Brain pericyte (primary cell): Measurements from ENCODE around the gene WNT7B.
A peak's percentile ranks its signal among the peaks of the same experiment; 100 is the strongest.
"Not testable (repeated sequence)": the region's sequence is repeated elsewhere in the genome, so short reads cannot be mapped to it uniquely, and the experiment has no call there.

ENCODE experiments used
- DNase-seq: peaks from one replicate; pipeline ENCODE4 v3.0.0-alpha.2; 2012; ENCODE audit warnings: low read depth, low spot score

Gene WNT7B

DNA sequence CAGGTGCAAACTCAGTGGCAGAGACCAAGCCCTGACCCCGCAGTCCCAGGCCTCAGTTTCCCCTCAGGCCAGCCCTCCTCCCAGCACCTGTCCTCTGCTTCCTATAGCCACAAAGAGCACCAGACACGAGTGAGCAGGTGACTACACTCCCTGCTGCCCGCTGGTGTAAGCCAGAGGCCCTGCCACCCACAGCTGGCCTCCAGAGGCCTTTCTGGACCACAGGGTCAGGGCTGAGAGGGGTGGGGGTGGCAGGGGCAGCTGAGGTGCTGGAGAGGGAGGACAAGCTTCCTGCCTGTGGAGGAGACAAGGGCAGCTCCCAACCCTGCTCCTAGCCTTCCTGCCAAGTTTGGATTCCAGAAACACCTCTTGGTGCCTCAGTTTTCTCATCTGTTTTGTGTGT, 31.3 kb upstream of the WNT7B start:
- DNase-seq: no peak

DNA sequence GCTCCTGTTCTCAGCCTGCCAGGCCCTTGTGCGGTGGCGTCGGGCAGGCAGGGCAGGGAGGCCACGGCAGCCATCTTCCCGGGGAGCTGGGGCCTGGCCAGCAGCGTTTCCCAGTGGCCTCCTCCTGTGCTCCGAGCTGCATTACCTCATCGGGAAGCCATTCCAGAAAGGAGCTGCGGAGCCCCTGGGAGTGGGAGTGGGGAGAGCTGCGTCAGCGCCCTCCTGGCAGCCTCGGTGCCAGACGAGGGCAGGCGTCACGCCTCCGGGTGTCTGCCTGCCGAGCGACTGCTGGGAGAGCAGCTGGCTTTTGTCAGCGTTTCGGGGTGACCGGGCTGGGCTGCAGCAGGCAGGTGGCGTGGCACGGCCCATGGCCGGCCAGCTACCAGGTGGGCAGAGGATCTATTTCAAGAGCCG, 30.9 kb upstream of the WNT7B start:
- no peak for DNase-seq

DNA sequence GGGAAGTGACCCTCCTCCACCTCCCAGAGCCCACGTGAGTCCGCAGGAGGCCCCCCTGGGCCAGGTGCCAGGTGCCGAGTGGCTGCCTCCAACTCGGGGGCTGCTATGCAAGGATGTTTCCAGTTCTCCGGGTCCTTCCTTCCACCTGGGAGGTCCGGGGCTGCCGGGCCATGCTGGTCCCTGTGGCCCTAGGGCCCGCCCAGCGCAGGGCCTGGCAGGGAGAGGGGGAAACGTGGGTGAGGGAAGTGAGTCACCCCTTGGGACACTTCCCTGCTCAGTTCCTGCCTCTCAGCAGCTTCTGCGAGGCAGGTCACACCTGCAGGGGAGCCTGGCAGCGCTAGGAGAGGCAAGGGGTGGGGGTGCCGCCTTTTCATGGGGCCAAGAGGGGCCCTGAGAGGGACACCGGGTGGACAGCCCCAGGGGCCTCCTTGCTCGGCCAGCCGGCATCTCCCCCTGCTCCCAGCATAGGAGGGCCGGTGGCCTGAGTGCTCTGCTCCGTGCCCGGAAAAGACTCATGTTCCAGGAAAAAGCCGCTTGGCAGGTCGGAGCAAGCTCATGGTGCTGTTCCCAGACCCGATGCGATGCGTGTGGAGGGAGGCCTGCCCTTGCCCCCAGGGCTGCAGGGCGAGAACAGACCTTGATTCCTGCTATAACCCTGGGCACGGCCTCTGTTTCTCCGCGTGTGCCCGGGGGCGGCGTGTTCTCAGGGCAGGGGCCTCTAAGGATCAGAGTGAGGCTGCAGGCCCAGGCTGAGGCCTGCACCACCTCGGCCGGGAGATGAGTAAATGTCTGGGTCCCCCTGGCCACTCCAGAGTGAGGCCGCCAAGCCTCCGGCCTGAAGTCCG, 30.3 kb upstream of the WNT7B start:
- DNase-seq: no peak

DNA sequence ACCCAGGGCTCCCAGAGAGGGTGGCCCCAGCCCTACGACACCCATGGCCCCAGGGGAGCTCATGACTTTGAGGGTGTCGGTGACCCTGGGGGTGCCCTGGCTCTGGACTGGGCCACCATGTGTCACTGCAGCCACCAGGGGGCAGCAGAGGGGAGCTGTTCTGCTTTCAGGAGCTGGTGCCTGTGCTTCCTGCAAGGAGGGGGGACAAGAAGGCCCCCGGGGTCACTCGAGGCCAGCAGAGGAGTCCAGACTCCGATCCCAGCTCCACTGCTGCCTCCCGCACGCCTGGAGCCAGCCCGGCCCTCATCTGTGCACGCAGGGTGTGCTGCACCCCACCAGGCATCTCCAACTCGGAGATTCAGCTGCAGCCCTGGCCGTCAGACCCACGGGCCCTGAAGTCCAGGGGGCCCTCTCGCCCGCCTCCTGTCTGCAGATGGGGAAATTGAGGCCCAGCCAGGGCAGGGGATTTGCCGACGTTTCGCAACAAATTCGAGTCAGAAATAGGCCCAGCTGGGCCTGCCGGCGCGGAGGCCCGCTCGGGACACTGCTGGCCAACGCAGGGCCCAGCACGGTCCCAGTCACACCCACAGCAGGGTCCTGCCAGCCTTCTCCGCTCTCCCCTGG, 29.5 kb upstream of the WNT7B start:
- peak; percentile 79 for DNase-seq

DNA sequence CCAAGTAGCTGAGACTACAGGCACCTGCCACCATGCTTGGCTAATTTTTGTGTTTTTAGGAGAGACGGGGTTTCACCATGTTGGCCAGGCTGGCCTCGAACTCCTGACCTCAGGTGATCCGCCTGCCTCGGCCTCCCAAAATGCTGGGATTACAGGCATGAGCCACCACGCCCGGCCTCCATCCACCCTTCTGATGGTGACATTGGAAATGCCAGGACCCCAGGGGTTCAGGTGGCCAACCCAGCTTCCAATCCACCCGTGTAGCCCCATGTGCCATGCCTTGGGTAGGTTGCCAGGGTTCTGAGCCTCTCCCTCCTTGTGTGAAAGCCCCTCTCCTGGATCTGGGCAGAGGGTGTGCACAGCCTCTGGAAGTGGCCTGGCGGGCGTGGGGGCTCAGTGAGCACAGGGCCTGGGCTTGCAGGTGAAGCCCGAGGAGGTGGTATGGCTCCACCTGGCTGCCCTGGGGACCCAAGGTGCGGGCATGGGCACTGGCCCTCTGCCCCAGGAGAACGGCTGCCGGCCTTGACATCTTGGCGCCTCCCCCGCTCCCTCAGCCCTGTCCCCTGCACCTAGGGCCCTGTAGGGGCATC, 28.2 kb upstream of the WNT7B start:
- not testable (repeated sequence) for DNase-seq

DNA sequence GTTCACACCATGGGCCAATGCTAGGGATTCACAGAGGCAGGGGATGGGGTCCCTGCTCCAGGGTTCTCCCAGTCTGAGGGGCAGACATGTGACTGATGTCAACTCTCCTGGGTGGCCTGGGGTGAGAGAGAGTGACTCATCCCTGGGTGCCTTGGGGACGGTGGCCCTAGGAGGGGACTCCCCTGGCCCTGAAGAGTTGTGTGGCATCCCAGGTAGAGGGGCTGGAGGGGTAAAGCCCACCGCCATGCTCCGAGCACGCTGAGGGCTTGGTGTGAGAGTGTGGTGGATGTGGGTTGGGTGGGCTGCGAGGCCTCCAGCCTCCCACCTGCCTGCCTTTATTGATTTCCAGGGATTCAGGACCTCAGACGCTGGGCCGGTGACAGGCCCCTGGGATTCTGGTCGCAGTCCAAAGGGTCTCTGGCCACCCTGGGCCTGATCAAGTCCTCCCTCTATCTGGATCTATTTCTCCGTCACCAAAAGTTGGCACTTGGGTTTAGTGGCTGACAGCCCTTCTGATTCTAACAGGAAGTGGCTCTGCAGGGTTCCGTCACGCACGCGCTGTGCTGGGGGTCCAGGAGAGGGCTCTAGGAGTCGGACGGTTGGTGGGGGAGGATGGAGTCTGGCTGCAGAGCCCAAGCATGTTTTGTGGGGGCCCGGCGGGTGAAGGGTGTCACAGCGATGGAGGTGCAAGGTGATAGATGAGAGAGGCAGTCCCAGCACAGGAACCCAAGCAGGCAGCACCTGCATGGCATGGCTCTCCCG, 27.3 kb upstream of the WNT7B start:
- no peak for DNase-seq

DNA sequence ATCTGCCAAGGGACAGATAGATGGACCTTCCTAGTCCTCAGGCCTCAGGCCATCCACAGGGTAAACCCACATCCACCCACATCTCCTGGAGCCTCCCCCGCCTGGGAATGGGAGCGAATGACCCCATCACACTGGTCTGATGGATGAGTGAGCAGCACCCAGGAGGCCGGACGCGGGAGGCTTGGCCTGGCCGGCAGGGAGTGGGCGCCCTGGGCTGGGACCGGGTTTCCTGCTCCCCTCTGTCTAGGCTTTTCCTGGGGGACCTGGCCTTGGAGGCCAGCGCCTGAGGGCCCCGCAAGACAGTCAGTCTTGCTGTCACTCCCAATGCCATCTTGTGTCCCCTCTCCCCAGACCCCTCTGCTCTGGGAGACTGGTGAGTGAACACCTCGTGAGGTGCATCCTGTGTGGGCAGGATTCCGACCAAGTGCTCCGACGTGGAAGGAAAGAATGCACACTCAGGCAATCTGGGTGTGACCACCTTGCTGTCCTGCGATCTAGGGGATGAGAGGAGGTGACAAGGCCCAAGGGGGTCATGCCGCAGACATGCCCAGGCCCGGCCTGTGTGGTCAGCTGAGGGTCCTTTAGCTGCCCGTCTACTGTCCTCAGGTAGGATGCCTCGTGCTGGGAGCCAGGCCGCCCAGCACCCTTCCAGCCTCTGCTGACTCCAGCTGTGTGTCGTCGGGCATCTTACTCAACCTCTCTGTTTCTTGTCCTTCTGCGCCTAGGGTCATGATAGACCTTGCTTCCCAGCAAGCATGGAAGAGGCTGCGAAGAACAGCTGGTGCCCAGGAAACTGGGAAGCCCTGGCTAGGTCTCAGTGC, 26.5 kb upstream of the WNT7B start:
- no peak for DNase-seq

DNA sequence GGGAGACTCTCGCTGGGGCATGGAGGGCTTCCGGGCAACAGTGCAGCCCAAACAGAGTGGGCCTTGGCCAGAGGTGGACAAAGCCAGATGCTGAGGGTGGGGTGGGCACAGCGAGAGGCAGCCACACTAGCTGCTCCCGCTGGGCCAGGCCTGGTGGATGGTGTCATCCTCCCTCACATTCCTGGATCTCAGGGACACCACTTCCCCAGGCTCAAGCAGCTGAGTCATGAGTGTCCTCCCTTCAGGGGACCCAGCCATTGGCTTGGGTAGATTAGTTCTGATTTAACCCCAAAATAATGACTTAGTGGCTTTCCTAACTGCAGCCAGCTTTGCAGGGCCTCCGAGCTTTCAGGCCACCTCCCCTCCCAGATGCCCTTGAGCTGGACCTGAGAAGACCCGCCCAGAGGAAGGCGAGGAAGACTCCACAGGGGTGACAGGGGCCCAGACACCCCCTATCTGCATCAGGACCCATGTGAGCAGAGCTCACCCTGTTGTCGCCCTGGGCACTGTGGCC, 25.9 kb upstream of the WNT7B start:
- no peak for DNase-seq

DNA sequence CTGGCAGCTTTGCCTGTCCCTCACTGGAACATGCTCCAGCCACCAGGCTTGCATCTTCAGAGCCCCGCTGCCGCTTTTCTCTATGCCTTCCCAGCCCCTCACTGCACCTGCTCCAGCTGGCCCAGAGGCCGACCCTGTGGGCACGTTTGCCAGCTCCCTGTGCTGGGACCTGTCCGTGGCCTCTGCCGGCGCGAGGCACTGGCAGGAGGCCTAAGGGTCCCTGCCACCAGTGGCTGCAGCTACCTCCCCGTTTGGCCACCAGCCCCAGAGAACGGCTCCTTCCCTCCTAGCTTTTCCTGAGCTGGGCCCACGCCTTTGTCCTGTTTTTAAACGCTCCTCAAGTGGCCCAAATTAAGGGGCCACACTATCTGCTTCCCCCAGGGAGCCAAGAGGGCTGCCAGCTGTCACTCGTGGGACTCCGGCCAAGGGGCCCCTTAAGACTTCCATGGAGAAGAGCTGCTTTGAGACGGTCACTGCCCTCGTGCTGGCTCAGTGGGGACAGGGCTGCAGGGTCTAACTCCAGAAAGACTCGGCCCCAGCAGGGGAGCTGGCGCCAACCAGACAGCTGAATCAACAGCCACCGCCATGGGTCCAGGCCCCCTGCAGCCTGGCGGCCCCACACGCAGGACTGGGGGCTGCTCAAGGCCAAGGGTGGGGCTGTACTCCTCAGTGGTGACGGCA, 24.6 kb upstream of the WNT7B start:
- no peak for DNase-seq

DNA sequence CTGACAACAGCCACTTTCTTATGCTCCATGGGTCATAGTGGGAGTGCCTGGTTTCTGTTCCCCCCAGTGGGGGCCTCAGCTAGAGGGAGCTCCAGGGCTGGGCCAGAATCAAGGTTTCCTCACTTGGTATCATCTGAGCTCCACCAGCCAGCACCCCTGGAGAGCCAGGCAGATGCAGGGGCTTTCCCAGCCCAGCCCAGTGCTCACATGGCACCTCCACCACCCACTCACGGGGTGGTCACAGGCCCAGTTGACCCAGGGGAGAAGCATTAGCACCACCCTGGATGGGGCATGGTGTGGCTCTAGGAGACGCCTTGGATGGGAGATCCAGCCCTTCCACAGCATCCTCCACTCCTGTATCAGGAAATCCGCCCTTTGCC, 24.1 kb upstream of the WNT7B start:
- no peak for DNase-seq

DNA sequence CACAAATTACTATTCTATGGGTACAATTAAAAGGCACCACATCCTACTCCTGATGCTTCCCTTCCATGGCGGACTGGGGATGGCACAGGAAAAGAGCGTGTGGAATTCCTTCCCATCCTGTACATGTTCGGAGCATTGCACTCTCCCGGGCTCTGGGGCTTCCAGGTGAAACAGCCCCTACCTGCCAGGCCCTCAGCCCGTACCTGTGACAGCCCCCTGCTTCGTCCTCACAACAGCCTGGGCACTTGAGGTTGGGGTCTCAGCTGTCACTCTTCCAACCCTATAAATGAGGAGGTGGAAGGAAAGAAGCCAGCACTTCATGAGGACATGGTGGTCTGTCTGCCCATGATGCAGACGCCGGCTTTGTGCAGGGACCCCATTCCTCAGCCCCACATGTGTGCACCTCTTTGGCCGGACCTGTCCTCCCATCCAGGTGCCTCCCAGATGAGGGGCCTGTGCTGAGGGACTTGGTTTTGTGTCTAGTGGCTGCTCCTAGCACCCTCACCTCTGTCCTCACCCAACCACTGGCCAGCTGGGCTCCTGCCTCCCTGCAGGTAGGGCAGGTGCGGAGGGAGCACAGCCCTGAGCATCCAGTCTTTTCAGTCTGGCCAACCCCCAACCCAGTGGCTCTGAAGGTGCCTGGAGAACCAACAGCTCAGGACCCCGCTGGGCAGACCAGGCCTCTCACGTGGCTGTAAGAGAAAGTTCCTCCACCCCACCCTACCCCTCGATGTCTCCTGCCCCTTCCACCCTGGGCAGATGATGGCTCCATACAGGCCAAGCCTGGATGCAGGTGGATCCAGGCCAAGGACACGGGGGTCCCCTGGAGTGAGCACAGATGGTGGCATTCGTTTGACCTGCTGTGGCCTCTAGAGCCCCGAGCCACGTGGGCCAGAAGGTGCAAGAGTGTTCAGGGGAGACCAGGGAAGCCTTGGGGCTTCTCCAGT, 23.4 kb upstream of the WNT7B start:
- DNase-seq: no peak

DNA sequence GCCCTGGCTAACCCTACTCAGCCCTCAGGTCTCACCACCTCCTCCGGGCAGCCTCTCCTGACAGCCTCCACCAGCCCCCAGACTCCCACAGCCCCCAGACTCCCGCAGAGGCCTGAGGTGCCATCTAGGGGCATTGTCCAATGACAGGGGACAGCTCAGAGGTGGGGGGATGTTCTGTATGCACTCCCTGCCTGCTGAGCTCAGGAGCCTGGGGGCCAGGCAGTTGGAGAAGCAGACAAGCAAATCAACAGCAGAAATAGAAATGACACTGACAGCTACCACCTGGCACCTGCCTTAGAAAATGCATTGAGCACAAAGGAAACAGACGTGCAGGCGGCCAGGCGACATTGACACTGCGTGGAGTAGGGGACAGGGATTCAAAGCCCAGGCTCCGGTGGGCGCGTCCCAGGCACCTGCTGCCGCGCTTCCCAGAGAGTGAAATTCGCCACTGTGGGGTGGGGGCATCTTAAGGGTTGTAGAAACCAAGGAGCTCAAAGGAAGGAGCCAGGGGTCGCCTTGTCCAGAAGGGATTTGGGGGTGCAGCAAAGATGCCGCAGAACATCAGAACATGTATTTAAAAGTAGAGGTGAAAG, 22.5 kb upstream of the WNT7B start:
- no peak for DNase-seq

DNA sequence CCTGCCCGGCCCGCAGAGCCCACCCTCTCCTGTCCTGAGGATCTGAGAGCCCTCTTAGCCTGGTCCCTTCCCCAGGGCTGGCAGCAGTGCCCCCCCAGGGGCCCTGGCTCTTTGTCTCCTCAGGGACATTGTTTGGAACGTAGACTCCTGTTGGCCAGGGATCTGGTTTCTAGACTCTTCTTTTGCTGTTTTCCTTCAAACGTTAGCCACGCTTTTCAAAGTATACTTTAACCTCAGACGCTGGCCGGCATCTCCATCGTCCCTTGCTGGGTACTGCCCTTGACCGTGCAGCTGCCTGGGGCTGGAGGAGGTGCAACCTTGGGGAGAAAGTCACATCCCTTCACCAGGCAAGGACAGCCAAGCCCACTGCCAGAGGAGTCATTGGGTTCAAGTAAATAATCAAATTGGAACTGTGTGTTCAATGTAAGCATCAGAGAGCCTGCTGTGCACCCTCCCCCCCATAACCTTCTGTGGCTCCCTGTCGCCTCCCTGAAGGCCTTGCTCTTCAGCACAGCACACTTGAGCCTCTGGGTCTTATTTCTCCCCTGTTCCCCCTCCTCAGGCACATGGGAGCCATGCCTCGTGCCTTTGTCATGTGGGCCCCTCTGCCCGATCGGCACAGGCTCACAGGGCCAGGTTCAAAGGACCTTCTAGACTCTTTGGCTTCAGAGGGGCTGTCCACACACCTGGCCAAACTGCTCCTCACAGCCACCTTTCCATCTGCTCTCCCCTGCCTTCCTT, 21.8 kb upstream of the WNT7B start:
- DNase-seq: no peak

DNA sequence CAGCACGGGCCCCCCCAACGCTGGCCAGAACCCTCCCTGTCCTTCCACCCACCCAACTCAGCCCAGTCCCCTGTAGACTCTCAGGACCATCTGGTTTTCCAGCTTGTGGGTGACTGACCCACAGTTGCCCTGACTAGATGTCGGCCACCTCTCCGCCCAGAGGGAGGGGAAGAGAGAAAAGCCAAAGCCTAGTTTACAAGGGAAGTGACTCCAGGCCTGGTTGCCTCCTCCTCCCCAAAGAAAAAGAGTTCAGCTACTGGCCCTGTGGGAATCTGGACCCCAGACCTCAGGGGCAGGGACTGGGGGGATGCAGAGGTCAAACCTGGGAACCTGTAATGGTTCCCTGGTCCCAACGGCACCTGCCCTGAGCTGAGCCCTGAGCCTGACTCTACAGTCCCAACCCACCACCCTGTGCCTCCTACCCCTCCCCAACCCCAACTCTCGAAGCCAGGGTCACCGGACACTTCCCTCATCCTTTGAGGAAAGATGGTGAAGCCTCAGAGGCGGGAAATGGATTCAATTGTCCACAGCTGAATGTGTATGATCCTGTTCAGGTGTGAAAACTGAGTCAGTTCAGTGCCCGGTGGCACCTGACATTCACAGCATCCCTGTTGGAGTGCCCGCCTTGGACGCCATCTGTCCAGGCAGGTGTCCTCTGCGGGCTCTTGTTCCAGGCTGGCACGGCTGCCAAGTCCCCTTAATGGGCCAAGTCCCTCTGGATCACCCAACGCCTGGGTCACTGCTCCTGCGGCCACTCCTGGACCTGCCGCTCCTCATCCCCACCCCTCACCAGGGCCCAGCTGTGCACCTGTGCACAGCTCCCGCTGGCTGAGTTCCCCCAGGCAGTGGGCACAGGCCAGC, 21.0 kb upstream of the WNT7B start:
- no peak for DNase-seq

DNA sequence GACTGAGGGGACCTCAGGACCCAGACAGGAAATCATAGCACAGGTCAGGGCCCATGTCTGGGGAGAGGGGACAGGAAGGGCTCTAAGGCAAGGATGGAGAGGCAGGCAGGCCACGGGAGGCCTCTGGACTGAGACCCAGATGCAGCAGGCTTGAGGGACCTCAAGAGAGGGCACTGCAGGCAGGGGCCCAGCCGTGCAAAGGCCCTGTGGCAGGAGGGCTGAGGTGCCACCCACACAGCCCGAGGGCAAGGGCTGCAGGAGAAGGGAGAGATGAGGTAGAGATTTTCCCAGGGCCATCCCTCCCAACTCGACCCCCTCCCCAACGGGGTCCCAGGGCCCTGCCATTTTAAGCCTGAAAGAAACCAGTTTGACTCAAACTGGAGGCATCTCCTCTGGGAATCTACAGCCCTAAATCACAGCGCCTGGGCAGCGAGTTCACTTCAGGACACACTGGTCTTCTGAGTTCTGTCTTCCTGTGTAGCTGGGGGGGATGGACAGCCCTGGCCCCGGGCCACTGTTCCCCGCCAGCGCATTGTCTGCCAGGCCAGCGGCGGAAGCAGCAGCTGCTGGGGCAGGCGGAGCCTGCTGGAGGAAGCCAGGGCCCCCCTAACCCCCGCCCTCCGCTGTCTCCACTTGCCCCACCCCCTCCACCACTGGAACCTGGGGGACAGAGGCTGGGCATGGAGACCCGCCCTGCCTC, 20.3 kb upstream of the WNT7B start:
- peak; percentile 95 for DNase-seq

DNA sequence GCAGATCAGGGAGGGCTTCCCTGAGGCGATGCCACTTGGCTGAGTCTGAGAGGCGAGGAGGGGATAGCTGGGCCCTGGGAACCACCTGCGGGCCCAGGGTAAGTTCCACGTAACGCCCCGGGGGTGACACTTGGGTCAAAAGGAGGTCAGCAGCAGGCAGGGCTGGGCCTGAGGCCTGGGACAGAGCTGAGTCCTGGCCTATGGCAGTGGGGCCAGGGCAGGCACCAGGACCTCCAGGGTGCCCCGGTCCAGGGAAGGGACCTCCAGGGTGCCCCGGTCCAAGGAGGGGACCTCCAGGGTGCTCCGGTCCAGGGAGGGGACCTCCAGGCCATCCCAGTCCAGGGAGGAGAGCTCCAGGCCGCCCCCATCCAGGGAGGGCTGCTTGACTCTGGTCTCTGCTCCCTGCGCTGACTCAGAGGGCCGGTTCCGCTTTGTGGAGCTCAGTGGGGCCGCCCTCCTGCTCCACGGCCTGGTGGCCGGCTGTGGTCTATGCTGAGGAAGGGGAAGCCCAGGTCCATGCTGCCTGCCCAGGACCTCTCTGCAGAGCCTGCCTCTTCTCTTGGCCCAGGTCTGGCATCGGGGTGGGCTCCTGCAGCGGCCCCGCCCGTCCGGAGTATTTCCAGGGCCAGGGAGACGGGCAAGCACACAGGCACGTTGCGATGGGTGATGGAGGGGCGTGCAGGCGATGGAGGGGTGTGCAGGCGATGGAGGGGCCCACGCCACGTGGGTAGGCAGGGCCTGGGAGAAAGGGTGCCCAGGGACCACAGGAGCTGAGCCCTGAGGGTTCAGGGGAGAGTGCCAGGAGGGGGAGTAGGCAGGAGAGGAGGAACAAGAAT, 19.5 kb upstream of the WNT7B start:
- no peak for DNase-seq
